Activated naive CD4-positive, alpha-beta T cell treated with anti-CD3 and anti-CD28 coated beads for 36 hours (primary cell): ENCODE measurements around the gene ALOXE3. TPM values are rescaled to one million over a fixed set of nuclear protein-coding genes. Genes with fewer than 3 reads are reported as not detected.
"Not testable (repeated sequence)": the region's sequence is repeated elsewhere in the genome, so short reads cannot be mapped to it uniquely, and the experiment has no call there.

Experiments used
- CTCF ChIA-PET: fragments of 350-600 bp; sonication (Branson Sonifier 250); formaldehyde crosslinking; loops from one replicate; lab custom pipeline; 2021; ENCODE audit warnings: antibody characterized with exemption; lab: Charles Lee
- DNase-seq: peaks from one replicate; pipeline ENCODE4 v3.0.0-alpha.2; 2020
- H3K27ac Mint-ChIP-seq: one replicate; pipeline ENCODE4 v1.8.0; 2021; ENCODE audit warnings: mild to moderate bottlenecking, mixed read lengths
- H3K27me3 Mint-ChIP-seq: one replicate; pipeline ENCODE4 v1.8.0; 2021; ENCODE audit warnings: low read depth, mixed read lengths
- H3K36me3 Mint-ChIP-seq: one replicate; pipeline ENCODE4 v1.8.0; 2021; ENCODE audit warnings: low read depth, mixed read lengths
- H3K4me1 Mint-ChIP-seq: one replicate; pipeline ENCODE4 v1.8.0; 2021; ENCODE audit warnings: low read depth, mixed read lengths
- H3K4me3 Mint-ChIP-seq: one replicate; pipeline ENCODE4 v1.8.0; 2021; ENCODE audit warnings: mild to moderate bottlenecking, moderate library complexity, mixed read lengths
- H3K9me3 Mint-ChIP-seq: one replicate; pipeline ENCODE4 v1.8.0; 2021; ENCODE audit warnings: mixed read lengths
- intact Hi-C: fragments of 100-400 bp; cut with micrococcal nuclease; formaldehyde crosslinking; loops from one replicate; pipeline ENCODE4 v1.15.1; 2023
- total RNA-seq, 2 experiments: library from RNA; stranded (reverse); gene quantifications; one replicate each; pipeline ENCODE4 v1.2.3, GENCODE V29; 2021

Gene ALOXE3
- total RNA-seq, 2 experiments from 2014 or later: not detected

- Mint-ChIP-seq H3K27ac (no peak overlapping the region), H3K4me1 (no peaks in the 10 kb centered on the region), H3K9me3 (no peaks in the 10 kb centered on the region), H3K36me3 (no peaks in the 10 kb centered on the region), H3K4me3 (no peak overlapping the region), H3K27me3 (peaks cover 61% of the 10 kb centered on the region)
- intact Hi-C loops: no loop called here
- no peak for DNase-seq
- CTCF ChIA-PET: interaction anchor here (1.0 to 8.4 kb wide), 9 partner anchors 12 to 375 kb away, joined by 3 to 204 read pairs (median 7); partner anchors contain the start of gene TP53
These were observed 55.9 kb downstream of the ALOXE3 start for GRCh38 chr17:8062435-8062806.

DNA sequence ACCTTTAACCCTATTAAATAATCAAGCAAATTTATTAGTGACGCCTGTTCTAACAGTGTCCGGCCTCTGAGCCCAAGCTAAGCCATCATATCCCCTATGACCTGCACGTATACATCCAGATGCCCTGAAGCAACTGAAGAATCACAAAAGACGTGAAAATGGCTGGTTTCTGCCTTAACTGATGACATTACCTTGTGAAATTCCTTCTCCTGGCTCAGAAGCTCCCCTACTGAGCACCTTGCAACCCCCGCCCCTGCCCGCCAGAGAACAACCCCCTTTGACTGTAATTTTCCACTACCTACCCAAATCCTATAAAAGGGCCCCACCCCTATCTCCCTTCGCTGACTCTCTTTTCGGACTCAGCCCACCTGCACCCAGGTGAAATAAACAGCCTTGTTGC lies 56.5 kb downstream of the ALOXE3 start:
- not testable (repeated sequence) for DNase-seq, H3K4me1 Mint-ChIP-seq, H3K4me3 Mint-ChIP-seq, H3K36me3 Mint-ChIP-seq, H3K9me3 Mint-ChIP-seq, H3K27ac Mint-ChIP-seq
- intact Hi-C loops: loop anchor here (2.0 kb wide), 1 partner anchor 57 kb away; the partner anchor contains the start of gene ALOXE3
- CTCF ChIA-PET: interaction anchor here (0.6 to 8.4 kb wide), 12 partner anchors 13 to 241 kb away, joined by 3 to 204 read pairs (median 8); no protein-coding TSS in a partner anchor
- H3K27me3 Mint-ChIP-seq: peaks cover 64% of the 10 kb centered on the region

DNA sequence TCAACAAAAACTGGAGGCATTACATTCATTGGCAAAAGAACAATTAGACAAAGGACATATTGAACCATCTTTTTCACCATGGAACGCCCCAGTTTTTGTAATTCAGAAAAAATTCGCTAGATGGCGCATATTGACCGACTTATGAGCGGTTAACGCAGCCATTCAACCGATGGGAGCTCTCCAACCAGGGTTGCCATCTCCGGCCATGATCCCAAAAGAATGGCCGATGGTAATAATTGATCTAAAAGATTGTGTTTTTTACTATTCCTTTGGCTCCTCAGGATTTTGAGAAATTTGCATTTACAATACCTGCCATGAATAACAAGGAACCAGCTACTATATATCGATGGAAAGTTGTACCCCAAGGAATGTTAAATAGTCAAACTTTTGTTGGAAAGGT lies 58.0 kb downstream of the ALOXE3 start:
- intact Hi-C loops: loop anchor here (1.0 to 2.0 kb wide), 4 partner anchors 19 to 240 kb away; partner anchors contain the start of gene ALOXE3
- H3K27ac Mint-ChIP-seq: no peak overlapping the region
- H3K4me3 Mint-ChIP-seq: no peak overlapping the region
- CTCF ChIA-PET: interaction anchor here (0.6 to 8.4 kb wide), 27 partner anchors 14 to 401 kb away, joined by 3 to 204 read pairs (median 6); partner anchors contain the start of gene GUCY2D
- peaks cover 70% of the 10 kb centered on the region for H3K27me3 Mint-ChIP-seq
- peak; percentile 76 for DNase-seq
- peaks cover 3% of the 10 kb centered on the region for H3K4me1 Mint-ChIP-seq
- no peaks in the 10 kb centered on the region for H3K9me3 Mint-ChIP-seq
- no peaks in the 10 kb centered on the region for H3K36me3 Mint-ChIP-seq

DNA sequence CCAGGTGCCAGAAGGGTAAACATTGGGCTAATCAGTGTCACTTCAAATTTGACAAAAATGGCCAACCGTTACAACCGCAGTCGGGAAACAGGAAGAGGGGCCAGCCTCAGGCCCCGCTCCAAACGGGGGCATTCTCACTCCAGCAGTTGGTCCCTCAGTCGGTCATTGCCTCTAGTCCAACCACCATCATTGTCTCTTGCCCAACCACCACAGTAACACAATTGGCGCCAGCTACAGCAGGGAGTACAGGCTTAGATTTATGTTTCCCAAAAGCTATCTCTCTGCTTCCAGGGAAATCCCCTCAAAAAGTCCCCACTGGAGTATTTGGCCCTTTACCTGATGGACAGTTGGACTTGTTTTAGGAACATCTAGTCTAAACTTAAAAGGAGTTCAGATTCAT lies 59.2 kb downstream of the ALOXE3 start:
- Mint-ChIP-seq H3K27me3 (peaks cover 60% of the 10 kb centered on the region), H3K4me1 (peaks cover 3% of the 10 kb centered on the region), H3K4me3 (no peak overlapping the region), H3K9me3 (no peaks in the 10 kb centered on the region), H3K27ac (no peak overlapping the region), H3K36me3 (no peaks in the 10 kb centered on the region)
- CTCF ChIA-PET: interaction anchor here (0.7 to 8.4 kb wide), 9 partner anchors 15 to 1508 kb away, joined by 3 to 204 read pairs (median 17); no protein-coding TSS in a partner anchor
- no peak for DNase-seq
- intact Hi-C loops: no loop called here

DNA sequence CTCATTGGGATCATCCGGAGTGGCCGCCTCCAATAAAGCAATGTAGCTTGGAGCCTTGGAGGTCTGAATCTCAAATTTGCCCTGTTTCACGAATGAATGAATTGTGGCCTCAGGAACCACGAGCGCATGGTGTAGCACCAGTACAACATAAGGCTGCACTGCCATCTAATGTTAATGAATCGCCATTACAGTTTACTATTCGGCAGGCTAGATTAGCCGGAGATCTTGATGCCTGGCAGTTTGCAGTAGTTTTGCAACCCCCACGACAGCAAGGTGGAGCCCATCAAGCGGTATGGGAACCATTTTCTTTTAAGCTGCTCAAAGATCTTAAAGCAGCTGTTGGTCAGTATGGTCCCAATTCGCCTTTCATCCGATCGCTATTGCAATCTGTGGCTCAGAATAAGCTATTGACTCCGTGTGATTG lies 60.6 kb downstream of the ALOXE3 start:
- Mint-ChIP-seq H3K9me3 (no peaks in the 10 kb centered on the region), H3K36me3 (no peaks in the 10 kb centered on the region), H3K4me1 (peaks cover 3% of the 10 kb centered on the region), H3K27me3 (peaks cover 49% of the 10 kb centered on the region), H3K4me3 (no peak overlapping the region), H3K27ac (no peak overlapping the region)
- peak; percentile 60 for DNase-seq
- intact Hi-C loops: loop anchor here (1.0 to 2.0 kb wide), 5 partner anchors 41 to 314 kb away; partner anchors contain the start of gene NAA38
- CTCF ChIA-PET: interaction anchor here (0.5 to 8.4 kb wide), 30 partner anchors 8 to 242 kb away, joined by 3 to 204 read pairs (median 5); partner anchors contain the start of genes CNTROB, PER1, SLC25A35 and TRAPPC1

GRCh38 chr17:8056976-8057625 lies 61.2 kb downstream of the ALOXE3 start:
- Mint-ChIP-seq H3K4me3 (no peak overlapping the region), H3K27ac (no peak overlapping the region), H3K9me3 (no peaks in the 10 kb centered on the region), H3K4me1 (peaks cover 3% of the 10 kb centered on the region), H3K27me3 (peaks cover 43% of the 10 kb centered on the region), H3K36me3 (no peaks in the 10 kb centered on the region)
- CTCF ChIA-PET: interaction anchor here (0.5 to 8.4 kb wide), 31 partner anchors 9 to 241 kb away, joined by 3 to 204 read pairs (median 5); partner anchors contain the start of genes CNTROB, PER1, SLC25A35 and TRAPPC1
- DNase-seq: no peak
- intact Hi-C loops: loop anchor here (1.0 to 2.0 kb wide), 5 partner anchors 41 to 314 kb away; partner anchors contain the start of gene NAA38

DNA sequence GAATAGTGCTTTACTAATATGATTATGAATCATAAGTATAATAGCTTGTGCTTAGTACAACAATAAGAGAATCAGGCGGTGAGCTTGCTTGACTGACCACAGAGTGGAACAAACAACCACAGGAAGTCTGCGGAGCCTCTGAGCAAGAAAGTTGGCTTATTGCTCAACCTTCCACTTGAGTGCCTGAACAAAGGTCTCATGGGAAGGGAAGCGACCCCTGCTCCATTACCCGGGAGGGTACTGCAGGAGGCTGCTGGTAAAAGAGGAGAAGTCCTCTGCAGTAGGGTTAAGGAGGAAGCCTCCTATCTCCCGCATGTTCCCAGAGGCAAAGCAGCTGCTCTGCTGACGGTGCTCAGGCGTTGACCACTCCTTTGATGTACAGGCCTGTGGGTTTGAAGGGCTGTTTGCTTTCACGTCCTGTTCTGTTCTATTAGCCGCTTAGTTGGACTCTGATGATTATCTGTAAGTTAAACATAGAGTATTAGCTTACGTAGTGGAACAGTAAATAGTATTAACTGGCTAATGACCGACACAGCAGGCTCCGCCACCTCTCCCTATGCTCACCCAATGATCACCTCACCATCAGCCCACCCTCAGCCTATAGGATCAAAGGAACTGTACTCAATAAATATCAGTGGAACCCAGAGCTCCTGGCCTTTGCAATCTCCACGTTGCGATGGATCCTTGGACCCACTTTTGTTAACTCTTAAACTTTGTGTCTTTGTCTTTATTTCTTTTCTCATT lies 61.9 kb downstream of the ALOXE3 start:
- Mint-ChIP-seq H3K27ac (no peak overlapping the region), H3K36me3 (no peaks in the 10 kb centered on the region), H3K27me3 (peaks cover 36% of the 10 kb centered on the region), H3K9me3 (no peaks in the 10 kb centered on the region), H3K4me1 (peaks cover 3% of the 10 kb centered on the region), H3K4me3 (no peak overlapping the region)
- peak; percentile 54 for DNase-seq
- CTCF ChIA-PET: interaction anchor here (0.5 to 8.4 kb wide), 20 partner anchors 14 to 240 kb away, joined by 3 to 204 read pairs (median 4); partner anchors contain the start of genes CNTROB, SLC25A35 and TRAPPC1
- intact Hi-C loops: loop anchor here (2.0 kb wide), 2 partner anchors 66 to 200 kb away; partner anchors contain the start of gene NAA38

DNA sequence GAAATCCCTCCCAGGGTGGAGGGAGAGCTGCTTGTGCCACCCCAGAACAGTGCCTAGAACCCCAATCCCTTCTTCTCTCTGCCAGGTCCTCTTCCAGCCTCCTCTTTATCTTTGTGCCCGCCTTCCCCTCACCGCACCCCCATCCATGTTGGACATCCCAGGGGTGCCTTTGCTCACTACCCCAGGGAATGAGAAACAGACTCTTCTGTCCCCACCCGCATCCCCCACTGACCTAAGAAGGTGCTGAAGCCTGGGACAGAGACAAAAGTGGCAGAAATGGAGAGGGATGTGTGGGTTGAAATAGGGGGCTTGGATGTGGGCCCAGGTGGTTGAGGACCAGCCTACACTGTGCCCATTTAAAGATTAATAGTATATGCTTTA lies 62.5 kb downstream of the ALOXE3 start:
- no peak overlapping the region for H3K27ac Mint-ChIP-seq
- H3K36me3 Mint-ChIP-seq: no peaks in the 10 kb centered on the region
- CTCF ChIA-PET: interaction anchor here (0.5 to 8.4 kb wide), 10 partner anchors 14 to 239 kb away, joined by 3 to 204 read pairs (median 6); partner anchors contain the start of genes CNTROB, SLC25A35 and TRAPPC1
- H3K27me3 Mint-ChIP-seq: peaks cover 30% of the 10 kb centered on the region
- no peak for DNase-seq
- H3K4me3 Mint-ChIP-seq: no peak overlapping the region
- intact Hi-C loops: loop anchor here (2.0 kb wide), 2 partner anchors 65 to 199 kb away; partner anchors contain the start of gene NAA38
- peaks cover 3% of the 10 kb centered on the region for H3K4me1 Mint-ChIP-seq
- no peaks in the 10 kb centered on the region for H3K9me3 Mint-ChIP-seq

DNA sequence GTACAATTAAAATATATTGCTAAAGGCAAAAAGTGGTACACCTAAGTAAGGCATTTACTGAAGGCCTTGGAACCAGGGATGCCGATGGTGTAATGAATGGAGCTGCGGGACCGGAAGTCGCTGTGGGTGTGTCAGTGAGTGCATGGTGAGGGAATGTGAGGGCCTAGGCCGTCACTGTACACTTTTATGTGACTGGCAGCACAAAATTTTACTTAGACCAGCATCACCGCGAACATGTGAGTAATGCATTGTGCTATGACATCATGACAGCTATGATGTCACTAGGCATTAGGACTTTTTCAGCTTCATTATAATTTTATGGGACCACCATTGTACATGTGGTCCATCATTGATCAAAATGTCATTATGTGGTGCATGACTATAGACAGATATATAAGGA lies 64.7 kb downstream of the ALOXE3 start:
- H3K27ac Mint-ChIP-seq: no peak overlapping the region
- peaks cover 12% of the 10 kb centered on the region for H3K27me3 Mint-ChIP-seq
- intact Hi-C loops: no loop called here
- no peaks in the 10 kb centered on the region for H3K9me3 Mint-ChIP-seq
- H3K36me3 Mint-ChIP-seq: no peaks in the 10 kb centered on the region
- DNase-seq: no peak
- no peak overlapping the region for H3K4me3 Mint-ChIP-seq
- CTCF ChIA-PET: interaction anchor here (0.6 kb wide), 1 partner anchor 59 kb away, joined by 6 read pairs; no protein-coding TSS in a partner anchor
- peaks cover 3% of the 10 kb centered on the region for H3K4me1 Mint-ChIP-seq

- Mint-ChIP-seq H3K9me3 (no peaks in the 10 kb centered on the region), H3K4me3 (no peak overlapping the region), H3K27me3 (peaks cover 10% of the 10 kb centered on the region), H3K4me1 (peaks cover 3% of the 10 kb centered on the region), H3K27ac (no peak overlapping the region), H3K36me3 (no peaks in the 10 kb centered on the region)
- CTCF ChIA-PET: no interaction called here
- no peak for DNase-seq
- intact Hi-C loops: no loop called here
These were observed 65.8 kb downstream of the ALOXE3 start for GRCh38 chr17:8052256-8053252.

- no peak for DNase-seq
- Mint-ChIP-seq H3K27ac (no peak overlapping the region), H3K4me1 (no peaks in the 10 kb centered on the region), H3K36me3 (no peaks in the 10 kb centered on the region), H3K9me3 (no peaks in the 10 kb centered on the region), H3K4me3 (no peak overlapping the region), H3K27me3 (peaks cover 6% of the 10 kb centered on the region)
- CTCF ChIA-PET: interaction anchor here (0.8 kb wide), 1 partner anchor 35 kb away, joined by 3 read pairs; no protein-coding TSS in a partner anchor
- intact Hi-C loops: no loop called here
These were observed 66.5 kb downstream of the ALOXE3 start for GRCh38 chr17:8051831-8052230.
